LHCN-M2 (cell line): ENCODE measurements around the gene RBMS3. TPM values are rescaled to one million over a fixed set of nuclear protein-coding genes. Genes with fewer than 3 reads are reported as not detected.
"Not testable (repeated sequence)": the region's sequence is repeated elsewhere in the genome, so short reads cannot be mapped to it uniquely, and the experiment has no call there.

Experiments used
- DNase-seq: peaks from one replicate; pipeline ENCODE4 v3.0.0-alpha.2; 2012; ENCODE audit warnings: low read depth
- total RNA-seq: library from RNA; depleted of rRNA; stranded (reverse); fragments of >200 nt; gene quantifications from 2 replicates; pipeline ENCODE4 v1.2.3, GENCODE V29; 2014

The RBMS3 gene
- total RNA-seq, 1 experiment from 2014 or later = 13.8 TPM

- DNase-seq = peak; percentile 81
Observed at GRCh38 chr3:29764041-29764440, 483.2 kb downstream of the RBMS3 start.

GRCh38 chr3:29764603-29765254, 483.9 kb downstream of the RBMS3 start:
- peak; percentile 93 for DNase-seq

- DNase-seq = no peak
Observed at GRCh38 chr3:29771602-29772001, 490.7 kb downstream of the RBMS3 start.

- DNase-seq = no peak
Observed at GRCh38 chr3:29772436-29772835, 491.6 kb downstream of the RBMS3 start.

- DNase-seq = no peak
Observed at GRCh38 chr3:29773481-29773880, 492.6 kb downstream of the RBMS3 start.

- peak; percentile 77 for DNase-seq
Observed at GRCh38 chr3:29775340-29775739, 494.5 kb downstream of the RBMS3 start.

- DNase-seq = no peak
Observed at GRCh38 chr3:29777869-29778268, 497.0 kb downstream of the RBMS3 start.

GRCh38 chr3:29789686-29790085, 508.8 kb downstream of the RBMS3 start:
- DNase-seq = no peak

- DNase-seq = no peak
Observed at GRCh38 chr3:29796808-29797207, 515.9 kb downstream of the RBMS3 start.

- no peak for DNase-seq
Observed at GRCh38 chr3:29802057-29802456, 521.2 kb downstream of the RBMS3 start.

GRCh38 chr3:29804044-29804443, 523.2 kb downstream of the RBMS3 start:
- DNase-seq = no peak

- DNase-seq = peak; percentile 31
Observed at GRCh38 chr3:29805757-29806156, 524.9 kb downstream of the RBMS3 start.

GRCh38 chr3:29808324-29808723, 527.5 kb downstream of the RBMS3 start:
- DNase-seq = not testable (repeated sequence)

GRCh38 chr3:29822071-29822470, 541.2 kb downstream of the RBMS3 start:
- DNase-seq = peak; percentile 81

GRCh38 chr3:29823233-29823632, 542.4 kb downstream of the RBMS3 start:
- no peak for DNase-seq

GRCh38 chr3:29826712-29827111, 545.8 kb downstream of the RBMS3 start:
- no peak for DNase-seq

GRCh38 chr3:29827756-29828155, 546.9 kb downstream of the RBMS3 start:
- DNase-seq = peak; percentile 30

- DNase-seq = no peak
Observed at GRCh38 chr3:29829340-29829739, 548.5 kb downstream of the RBMS3 start.

GRCh38 chr3:29850641-29851040, 569.8 kb downstream of the RBMS3 start:
- no peak for DNase-seq

- DNase-seq = no peak
Observed at GRCh38 chr3:29852767-29853166, 571.9 kb downstream of the RBMS3 start.

GRCh38 chr3:29853841-29854397, 573.0 kb downstream of the RBMS3 start:
- no peak for DNase-seq

GRCh38 chr3:29854821-29855220, 574.0 kb downstream of the RBMS3 start:
- no peak for DNase-seq

- no peak for DNase-seq
Observed at GRCh38 chr3:29859726-29860270, 578.9 kb downstream of the RBMS3 start.
